Natural killer cell treated with Interleukin-12 subunit alpha and Interleukin-12 subunit beta and Interleukin-15 and Interleukin-18, amount 100 ng/mL, for 72 hours (primary cell): ENCODE data around the gene SLC26A11. TPM values are rescaled to one million over a fixed set of nuclear protein-coding genes. Genes with fewer than 3 reads are reported as not detected.

Experiments used
- ATAC-seq, 2 donors: fragments of 150-1000 bp; cut with Tn5 transposase in 1 of 2; sonication (Bioruptor Pico), chemical (Tn5 transposase) in 1 of 2; 2 replicates each; pipeline ENCODE4 v1.10.0; 2021
- DNase-seq: peaks from one replicate; pipeline ENCODE4 v3.0.0; 2022; ENCODE audit warnings: low spot score
- H3K27ac Mint-ChIP-seq, 2 donors: 1 replicate in 1 of 2; 2 replicates in 1 of 2; pipeline ENCODE4 v1.8.0; 2022; ENCODE audit warnings: mixed read lengths in 2 of 2, mild to moderate bottlenecking in 1 of 2, moderate library complexity in 1 of 2
- H3K27me3 Mint-ChIP-seq, 2 donors: 1 replicate in 1 of 2; 2 replicates in 1 of 2; pipeline ENCODE4 v1.8.0; 2022; ENCODE audit warnings: mixed read lengths in 2 of 2
- H3K36me3 Mint-ChIP-seq: one replicate; pipeline ENCODE4 v1.8.0; 2022; ENCODE audit warnings: mixed read lengths
- H3K4me1 Mint-ChIP-seq, 2 donors: 1 replicate in 1 of 2; 2 replicates in 1 of 2; pipeline ENCODE4 v1.8.0; 2022; ENCODE audit warnings: low read depth in 2 of 2, mixed read lengths in 2 of 2, mild to moderate bottlenecking in 1 of 2
- H3K4me3 Mint-ChIP-seq: one replicate; pipeline ENCODE4 v1.8.0; 2022; ENCODE audit warnings: mixed read lengths
- H3K9me3 Mint-ChIP-seq: 2 replicates; pipeline ENCODE4 v1.8.0; 2022; ENCODE audit warnings: mixed read lengths
- total RNA-seq, 2 donors: library from RNA; stranded (reverse); gene quantifications; one replicate each; pipeline ENCODE4 v1.2.3, GENCODE V29; 2022

The SLC26A11 gene
- total RNA-seq, 2 donors from 2014 or later, result 5.5 to 19.3 TPM

- Mint-ChIP-seq H3K9me3 (no peaks in the 10 kb centered on the region), H3K4me3 (no peak overlapping the region), H3K36me3 (no peaks in the 10 kb centered on the region), H3K27ac (peak overlapping the region in 1 of 2 donors; percentile 60), H3K4me1 (peaks cover 0 to 6% of the 10 kb centered on the region in 2 donors), H3K27me3 (no peaks in the 10 kb centered on the region)
- DNase-seq (no peak), ATAC-seq (no peak)
These were observed 25.5 kb downstream of the SLC26A11 start for GRCh38 chr17:80245566-80246265.

- no peak overlapping the region for H3K4me3 Mint-ChIP-seq
- DNase-seq (no peak), ATAC-seq (no peak)
- no peaks in the 10 kb centered on the region for H3K36me3 Mint-ChIP-seq
- no peaks in the 10 kb centered on the region for H3K27me3 Mint-ChIP-seq
- H3K4me1 Mint-ChIP-seq, result peaks cover 0 to 6% of the 10 kb centered on the region in 2 donors
- no peaks in the 10 kb centered on the region for H3K9me3 Mint-ChIP-seq
- H3K27ac Mint-ChIP-seq, result no peak overlapping the region
These were observed 26.0 kb downstream of the SLC26A11 start for GRCh38 chr17:80246266-80246681.

GRCh38 chr17:80246726-80247125, 26.5 kb downstream of the SLC26A11 start:
- Mint-ChIP-seq H3K4me1 (peaks cover 0 to 7% of the 10 kb centered on the region in 2 donors), H3K36me3 (no peaks in the 10 kb centered on the region), H3K9me3 (no peaks in the 10 kb centered on the region), H3K4me3 (no peak overlapping the region), H3K27me3 (no peaks in the 10 kb centered on the region), H3K27ac (no peak overlapping the region)
- ATAC-seq (no peak), DNase-seq (no peak)

- Mint-ChIP-seq H3K27ac (no peak overlapping the region), H3K4me3 (no peak overlapping the region), H3K36me3 (no peaks in the 10 kb centered on the region), H3K9me3 (no peaks in the 10 kb centered on the region), H3K4me1 (peaks cover 0 to 6% of the 10 kb centered on the region in 2 donors), H3K27me3 (no peaks in the 10 kb centered on the region)
- DNase-seq, result no peak
- ATAC-seq, result no peak
These were observed 27.3 kb downstream of the SLC26A11 start for GRCh38 chr17:80247561-80247960.

DNA sequence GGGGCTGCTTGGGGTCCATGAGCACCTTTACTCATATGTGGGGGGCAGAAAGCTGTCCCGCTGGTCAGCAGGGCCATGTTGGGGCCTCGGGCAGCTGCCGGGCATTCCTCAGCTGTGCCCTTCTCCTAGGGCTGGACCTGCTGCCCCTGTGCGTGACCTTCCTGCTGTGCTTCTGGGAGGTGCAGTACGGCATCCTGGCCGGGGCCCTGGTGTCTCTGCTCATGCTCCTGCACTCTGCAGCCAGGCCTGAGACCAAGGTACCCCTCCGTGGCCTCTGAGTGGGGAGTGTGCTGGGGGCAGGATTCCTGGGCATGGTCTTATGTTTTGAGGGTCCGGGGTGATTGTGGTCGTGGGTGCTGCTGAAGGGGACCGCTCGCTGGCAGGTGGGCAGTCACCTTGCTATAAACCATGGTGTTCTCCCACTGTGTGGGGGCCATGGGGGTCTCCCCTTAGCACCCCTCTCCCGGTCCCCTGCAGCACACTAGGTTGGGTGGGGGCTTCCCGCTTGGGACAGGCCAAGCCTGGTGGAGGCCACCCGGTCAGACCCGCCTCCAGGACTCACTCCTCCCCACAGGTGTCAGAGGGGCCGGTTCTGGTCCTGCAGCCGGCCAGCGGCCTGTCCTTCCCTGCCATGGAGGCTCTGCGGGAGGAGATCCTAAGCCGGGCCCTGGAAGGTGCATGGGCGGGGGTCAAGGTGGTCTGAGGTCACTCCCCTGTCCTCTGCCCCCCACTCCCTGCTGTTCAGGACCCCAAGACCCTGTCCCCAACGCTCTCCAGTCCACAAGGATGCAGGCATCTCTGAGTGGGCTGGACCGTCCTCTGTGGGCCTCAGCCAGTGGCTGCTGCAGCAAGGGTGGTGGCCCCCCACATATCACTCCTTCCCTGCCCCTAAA, 28.0 kb downstream of the SLC26A11 start:
- no peak overlapping the region for H3K27ac Mint-ChIP-seq
- no peaks in the 10 kb centered on the region for H3K27me3 Mint-ChIP-seq
- ATAC-seq (no peak), DNase-seq (no peak)
- no peaks in the 10 kb centered on the region for H3K9me3 Mint-ChIP-seq
- no peak overlapping the region for H3K4me3 Mint-ChIP-seq
- no peaks in the 10 kb centered on the region for H3K36me3 Mint-ChIP-seq
- H3K4me1 Mint-ChIP-seq, result peaks cover 0 to 8% of the 10 kb centered on the region in 2 donors

- no peaks in the 10 kb centered on the region for H3K36me3 Mint-ChIP-seq
- H3K4me3 Mint-ChIP-seq, result no peak overlapping the region
- H3K4me1 Mint-ChIP-seq, result peaks cover 1 to 14% of the 10 kb centered on the region in 2 donors
- ATAC-seq (no peak), DNase-seq (no peak)
- H3K27ac Mint-ChIP-seq, result no peak overlapping the region
- H3K27me3 Mint-ChIP-seq, result no peaks in the 10 kb centered on the region
- no peaks in the 10 kb centered on the region for H3K9me3 Mint-ChIP-seq
These were observed 28.9 kb downstream of the SLC26A11 start for GRCh38 chr17:80248894-80249710.

GRCh38 chr17:80251966-80252365, 31.7 kb downstream of the SLC26A11 start:
- ATAC-seq, result no peak
- no peaks in the 10 kb centered on the region for H3K27me3 Mint-ChIP-seq

GRCh38 chr17:80252871-80253270, 32.6 kb downstream of the SLC26A11 start:
- peak; percentile 83 for DNase-seq
- H3K27me3 Mint-ChIP-seq, result no peaks in the 10 kb centered on the region
- H3K27ac Mint-ChIP-seq, result peak overlapping the region; percentile 100
- peaks cover 27 to 38% of the 10 kb centered on the region in 2 donors for H3K4me1 Mint-ChIP-seq
- H3K36me3 Mint-ChIP-seq, result no peaks in the 10 kb centered on the region
- H3K9me3 Mint-ChIP-seq, result no peaks in the 10 kb centered on the region
- H3K4me3 Mint-ChIP-seq, result no peak overlapping the region
- ATAC-seq, result peak; percentile 65 to 69

More at GRCh38 chr17:80251966-80252365, 31.7 kb downstream of the SLC26A11 start:
- H3K36me3 Mint-ChIP-seq, result no peaks in the 10 kb centered on the region
- peak; percentile 41 for DNase-seq
- peaks cover 21 to 32% of the 10 kb centered on the region in 2 donors for H3K4me1 Mint-ChIP-seq
- no peaks in the 10 kb centered on the region for H3K9me3 Mint-ChIP-seq
- peak overlapping the region; percentile 100 for H3K27ac Mint-ChIP-seq
- no peak overlapping the region for H3K4me3 Mint-ChIP-seq

GRCh38 chr17:80253631-80254395, 33.6 kb downstream of the SLC26A11 start:
- Mint-ChIP-seq H3K36me3 (no peaks in the 10 kb centered on the region), H3K4me3 (peak overlapping the region; percentile 88)

GRCh38 chr17:80254396-80255251, 34.4 kb downstream of the SLC26A11 start:
- DNase-seq (peak; percentile 86), ATAC-seq (peak; percentile 83 to 93)
- Mint-ChIP-seq H3K36me3 (no peaks in the 10 kb centered on the region), H3K4me3 (peak overlapping the region; percentile 88), H3K9me3 (no peaks in the 10 kb centered on the region), H3K27me3 (no peaks in the 10 kb centered on the region), H3K27ac (peak overlapping the region; percentile 100), H3K4me1 (peaks cover 42 to 50% of the 10 kb centered on the region in 2 donors)

More at GRCh38 chr17:80253631-80254395, 33.6 kb downstream of the SLC26A11 start:
- ATAC-seq (no peak), DNase-seq (peak; percentile 59)
- Mint-ChIP-seq H3K27ac (peak overlapping the region; percentile 100), H3K9me3 (no peaks in the 10 kb centered on the region), H3K27me3 (no peaks in the 10 kb centered on the region), H3K4me1 (peaks cover 37 to 48% of the 10 kb centered on the region in 2 donors)

DNA sequence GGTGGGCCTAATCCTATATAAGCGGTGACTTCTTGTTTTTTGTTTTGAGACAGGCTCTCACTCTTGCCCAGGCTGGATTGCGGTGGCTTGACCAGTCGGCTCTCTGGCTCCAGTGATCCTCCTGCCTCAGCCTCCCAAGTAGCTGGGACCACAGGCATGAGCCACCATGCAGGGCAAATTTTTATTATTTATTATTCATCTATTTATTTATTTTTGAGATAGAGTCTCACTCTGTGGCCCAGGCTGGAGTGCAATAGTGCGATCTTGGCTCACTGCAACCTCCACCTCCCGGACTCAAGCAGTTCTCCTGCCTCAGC, 35.8 kb downstream of the SLC26A11 start:
- no peaks in the 10 kb centered on the region for H3K36me3 Mint-ChIP-seq
- peak overlapping the region; percentile 100 for H3K27ac Mint-ChIP-seq
- ATAC-seq, result no peak
- H3K4me1 Mint-ChIP-seq, result peaks cover 45 to 53% of the 10 kb centered on the region in 2 donors
- peak overlapping the region; percentile 88 for H3K4me3 Mint-ChIP-seq
- no peaks in the 10 kb centered on the region for H3K9me3 Mint-ChIP-seq
- DNase-seq, result no peak
- no peaks in the 10 kb centered on the region for H3K27me3 Mint-ChIP-seq

DNA sequence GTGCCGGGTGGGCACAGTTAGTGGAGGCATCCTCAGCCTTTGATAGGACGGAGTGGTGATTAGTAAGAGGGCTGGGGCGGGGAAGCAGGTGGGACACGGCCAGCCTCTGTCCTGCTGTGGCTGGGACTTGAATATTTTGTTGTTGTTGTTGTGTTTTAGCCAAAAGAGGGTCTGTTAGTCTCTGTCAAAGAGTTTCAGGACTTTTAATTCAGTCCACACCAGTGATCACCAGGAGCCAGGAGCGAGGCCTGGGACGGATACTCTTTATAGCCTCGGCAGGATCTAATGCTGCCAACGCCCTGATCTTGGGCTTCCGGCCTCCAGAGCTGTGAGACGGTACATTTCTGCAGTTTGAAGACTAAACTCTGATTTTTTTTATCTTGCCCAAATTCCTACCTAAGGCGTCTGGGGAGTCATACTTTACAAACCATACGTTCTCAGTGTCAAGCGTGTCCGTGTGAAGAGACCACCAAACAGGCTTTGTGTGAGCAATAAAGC, 37.5 kb downstream of the SLC26A11 start:
- Mint-ChIP-seq H3K27ac (peak overlapping the region; percentile 100), H3K9me3 (no peaks in the 10 kb centered on the region), H3K4me1 (peaks cover 59 to 60% of the 10 kb centered on the region in 2 donors), H3K36me3 (no peaks in the 10 kb centered on the region), H3K4me3 (peak overlapping the region; percentile 82), H3K27me3 (no peaks in the 10 kb centered on the region)
- DNase-seq, result no peak
- no peak for ATAC-seq
